Measurements from ENCODE around the gene CES2.

DNA sequence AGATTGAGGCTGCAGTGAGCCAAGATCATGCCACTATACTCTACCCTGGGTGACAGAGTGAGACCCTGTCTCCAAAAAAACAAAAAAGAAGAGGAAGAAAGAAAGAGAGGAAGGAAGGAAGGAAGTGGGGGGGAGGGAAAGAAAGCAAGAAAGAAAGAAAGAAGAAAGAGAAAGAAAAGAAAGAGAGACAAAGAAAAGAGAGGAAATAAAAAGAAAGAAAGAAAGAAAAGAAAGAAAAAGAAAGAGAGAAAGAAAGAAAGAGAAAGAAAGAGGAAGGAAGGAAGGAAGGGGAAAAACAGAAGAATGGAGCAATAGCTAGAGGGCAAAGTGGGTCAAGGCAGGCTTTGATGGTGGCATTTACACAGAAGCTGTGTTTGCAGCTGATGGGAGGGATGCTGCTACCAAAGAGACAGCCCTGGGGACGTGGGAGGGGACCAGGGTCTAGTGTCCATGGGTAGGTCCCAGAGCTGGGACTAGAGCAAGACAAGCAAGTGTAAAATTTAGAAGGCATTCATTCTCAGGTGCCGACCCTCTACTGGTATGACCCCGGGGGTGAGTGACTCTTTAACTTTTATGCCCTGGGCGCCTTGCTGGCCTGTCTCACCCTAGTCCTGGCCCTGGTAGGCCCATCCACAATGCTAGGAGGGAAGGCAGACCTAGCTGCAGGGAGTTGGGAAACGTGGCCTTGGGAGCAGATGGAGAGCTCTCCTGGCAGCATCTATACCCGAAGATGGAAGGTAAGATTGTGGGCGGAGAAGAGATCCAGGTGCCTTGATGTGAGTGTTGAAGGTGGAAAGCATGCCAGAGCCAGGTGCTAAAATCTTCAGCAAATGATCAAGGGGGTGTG, 23.8 kb downstream of the CES2 start:
- TF ChIP-seq CTCF (IDR thresholded peaks at IDR 0.05 in 2 of 3, conservative IDR thresholded peaks at IDR 0.05 in 1 of 3; ENCODE audit: insufficient read depth in 2 of 3, low read depth in 1 of 3, low read length in 3 of 3): no peak
- TF ChIP-seq, protein P1, sequence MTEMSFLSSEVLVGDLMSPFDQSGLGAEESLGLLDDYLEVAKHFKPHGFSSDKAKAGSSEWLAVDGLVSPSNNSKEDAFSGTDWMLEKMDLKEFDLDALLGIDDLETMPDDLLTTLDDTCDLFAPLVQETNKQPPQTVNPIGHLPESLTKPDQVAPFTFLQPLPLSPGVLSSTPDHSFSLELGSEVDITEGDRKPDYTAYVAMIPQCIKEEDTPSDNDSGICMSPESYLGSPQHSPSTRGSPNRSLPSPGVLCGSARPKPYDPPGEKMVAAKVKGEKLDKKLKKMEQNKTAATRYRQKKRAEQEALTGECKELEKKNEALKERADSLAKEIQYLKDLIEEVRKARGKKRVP (CRISPR knock-in tag; IDR thresholded peaks at IDR 0.05): no peak
- no peak for TF ChIP-seq MAFK (IDR thresholded peaks at IDR 0.05; ENCODE audit: low read length)
- TF ChIP-seq POLR2AphosphoS5 (IDR thresholded peaks at IDR 0.05; ENCODE audit: control insufficient read depth, insufficient read depth, low read depth, low read length): no peak
- no peak for TF ChIP-seq RFX5 (IDR thresholded peaks at IDR 0.05; ENCODE audit: low read depth, low read length)
- no peak for TF ChIP-seq SPI1 (IDR thresholded peaks at IDR 0.05; ENCODE audit: borderline replicate concordance, low read depth, low read length)
- TF ChIP-seq ZNF121 (CRISPR knock-in tag; conservative IDR thresholded peaks at IDR 0.05): no peak
- no peak for TF ChIP-seq POLR2A (conservative IDR thresholded peaks at IDR 0.05)
- no peak for TF ChIP-seq BRD4 (IDR thresholded peaks at IDR 0.05)
- TF ChIP-seq TEAD4 (IDR thresholded peaks at IDR 0.05; ENCODE audit: low read length): no peak
- TF ChIP-seq TEAD4 (CRISPR knock-in tag; IDR thresholded peaks at IDR 0.05; ENCODE audit: borderline replicate concordance): no peak
- TF ChIP-seq TBP (optimal IDR thresholded peaks at IDR 0.05; ENCODE audit: low read depth, low read length): no peak
- TF ChIP-seq ZBTB11 (CRISPR knock-in tag; IDR thresholded peaks at IDR 0.05): no peak
- TF ChIP-seq ZNF384 (IDR thresholded peaks at IDR 0.05; ENCODE audit: low read depth, low read length): no peak
